CD4-positive, alpha-beta T cell treated with Interleukin-17A for 1 hour (primary cell): ENCODE data around the gene CHID1.
A peak's percentile ranks its signal among the peaks of the same experiment; 100 is the strongest.

Experiments used
- DNase-seq: peaks from one replicate; pipeline ENCODE4 v3.0.0-alpha.2; 2020

CHID1 gene

DNA sequence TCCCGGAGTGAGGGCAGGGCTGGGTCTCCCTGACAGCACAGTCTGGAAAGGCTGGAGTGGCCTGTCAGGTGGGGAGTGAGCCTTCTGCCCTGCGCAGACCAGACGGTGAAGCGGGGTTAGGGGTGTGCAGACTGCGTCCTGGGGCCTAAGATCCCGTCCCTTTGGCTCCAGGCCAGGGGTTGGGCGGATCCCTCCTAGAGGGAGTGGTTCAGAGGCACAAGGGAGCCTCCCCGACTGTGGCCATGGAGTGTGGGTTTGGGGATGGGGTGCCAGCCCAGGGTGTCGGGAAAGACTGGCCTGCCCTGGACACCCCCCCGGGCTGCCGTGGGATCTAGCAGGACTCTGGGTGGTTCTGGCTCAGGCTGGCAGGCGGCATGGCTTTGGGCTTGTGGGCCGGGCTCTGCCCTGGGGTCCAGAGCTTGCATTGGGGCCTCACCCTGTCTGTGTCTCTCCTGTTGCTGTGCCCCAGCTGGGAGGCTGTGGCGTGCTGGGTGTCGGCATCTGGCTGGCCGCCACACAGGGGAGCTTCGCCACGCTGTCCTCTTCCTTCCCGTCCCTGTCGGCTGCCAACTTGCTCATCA, 48.4 kb downstream of the CHID1 start:
- DNase-seq, result no peak

DNA sequence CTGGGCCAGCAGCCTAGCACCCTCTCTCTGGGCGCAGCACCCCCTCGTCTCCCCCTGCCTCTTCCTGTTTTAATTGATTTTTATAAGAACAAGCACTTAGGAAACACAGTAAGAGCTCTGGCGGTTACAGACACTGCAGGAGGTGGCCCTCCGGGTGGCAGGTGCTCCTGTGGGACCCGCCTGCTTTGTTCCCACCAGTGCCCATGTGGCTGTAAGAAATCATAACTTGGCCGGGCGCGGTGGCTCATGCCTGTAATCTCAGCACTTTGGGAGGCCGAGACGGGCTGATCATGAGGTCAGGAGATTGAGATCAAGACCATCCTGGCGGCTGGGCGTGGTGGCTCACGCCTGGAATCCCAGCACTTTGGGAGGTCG, 49.5 kb downstream of the CHID1 start:
- DNase-seq, result no peak

DNA sequence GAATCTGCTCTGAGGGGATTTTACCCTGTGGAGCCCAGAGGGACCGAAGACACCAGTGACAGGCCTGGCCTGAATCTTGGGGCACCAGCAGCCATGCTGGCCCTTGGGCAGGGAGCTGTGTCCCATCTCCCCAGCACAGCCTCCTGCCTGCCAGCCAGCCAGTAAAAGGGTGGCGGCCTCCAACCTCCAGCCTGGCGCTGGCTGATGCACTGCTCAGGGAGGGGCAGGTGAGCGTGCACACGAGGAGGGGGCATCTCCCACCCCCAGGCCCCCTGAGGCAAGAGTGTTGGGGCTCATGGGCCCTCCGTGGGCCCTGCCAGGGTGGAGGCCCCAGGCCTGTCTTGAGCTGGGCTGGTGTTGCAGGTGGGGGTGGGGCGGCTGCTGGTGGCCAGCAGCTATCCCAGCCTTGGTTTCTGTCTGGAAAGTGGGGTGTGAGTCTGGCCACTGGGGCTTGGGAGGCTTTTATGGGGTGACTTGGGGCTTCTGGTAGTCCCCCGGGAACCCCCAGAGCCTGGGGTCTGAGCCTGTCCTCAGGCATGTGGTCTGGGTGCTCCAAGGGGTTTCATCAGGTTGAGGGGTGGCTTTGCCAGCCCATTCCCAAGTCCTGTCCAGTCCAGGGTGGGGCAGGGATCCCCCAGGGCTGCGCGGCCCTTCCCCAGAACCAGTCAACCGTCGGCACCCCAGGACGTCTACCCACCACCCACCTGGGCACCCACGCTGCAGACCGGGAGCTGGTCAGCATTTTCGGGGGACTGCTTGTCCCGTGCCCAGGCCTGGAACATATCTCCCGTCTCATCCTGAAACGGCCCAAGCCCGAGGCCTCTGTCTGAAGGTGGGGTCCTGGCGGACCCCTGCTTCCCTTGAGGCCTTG, 50.1 kb downstream of the CHID1 start:
- DNase-seq, result no peak

DNA sequence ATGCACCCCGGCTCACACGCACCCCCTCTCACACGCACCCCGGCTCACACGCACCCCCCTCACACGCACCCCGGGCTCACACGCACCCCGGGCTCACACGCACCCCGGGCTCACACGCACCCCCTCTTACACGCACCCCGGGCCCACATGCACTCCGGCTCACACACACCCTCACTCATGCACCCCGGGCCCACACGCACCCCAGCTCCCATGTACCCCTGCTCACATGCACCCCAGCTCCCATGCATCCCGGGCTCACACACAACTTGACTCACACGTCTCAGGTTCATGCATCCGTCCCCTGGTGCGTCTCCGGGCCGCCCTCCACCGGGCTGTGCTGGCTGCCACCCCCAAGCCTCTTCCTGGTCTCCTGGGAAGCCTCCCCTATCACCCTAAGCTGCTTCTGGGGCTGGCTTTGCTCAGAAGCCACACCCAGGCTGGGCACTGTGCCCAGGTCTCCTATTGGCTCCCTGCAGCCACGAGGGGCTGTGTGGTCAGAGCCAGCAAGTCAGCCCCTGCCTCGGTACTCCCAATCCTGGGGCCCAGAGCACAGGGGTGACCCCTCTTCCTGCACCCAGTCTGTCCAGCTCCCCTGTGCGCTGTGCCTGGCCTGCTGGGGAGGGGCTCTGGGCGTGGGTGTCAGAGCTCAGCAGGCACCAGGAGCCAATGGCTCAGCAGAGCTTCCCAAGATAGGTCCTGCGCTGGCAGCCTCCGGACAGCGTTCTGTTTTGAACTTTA, 51.0 kb downstream of the CHID1 start:
- DNase-seq, result no peak

DNA sequence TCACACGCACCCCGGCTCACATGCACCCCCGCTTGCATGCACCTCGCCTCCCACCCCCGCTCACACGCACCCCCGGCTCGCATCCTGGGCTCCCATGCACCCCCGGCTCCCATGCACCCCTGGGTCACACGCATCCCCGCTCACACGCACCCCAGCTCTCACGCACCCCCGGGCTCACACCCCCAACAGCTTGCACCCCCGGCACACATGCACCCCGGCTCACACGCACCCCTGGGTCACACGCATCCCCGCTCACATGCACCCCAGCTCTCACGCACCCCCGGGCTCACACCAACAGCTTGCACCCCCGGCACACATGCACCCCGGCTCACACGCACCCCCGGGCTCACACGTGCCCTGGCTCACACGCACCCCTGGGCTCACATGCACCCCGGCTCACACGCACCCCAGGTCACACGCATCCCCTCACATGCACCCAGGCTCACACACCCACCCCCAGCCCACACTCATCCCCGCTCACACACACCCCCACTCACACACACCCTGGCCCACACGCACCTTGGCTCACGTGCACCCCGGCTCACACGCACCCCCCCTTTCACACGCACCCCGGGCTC, 51.8 kb downstream of the CHID1 start:
- DNase-seq, result no peak

- DNase-seq, result no peak
Observed at GRCh38 chr11:858053-858761, 52.4 kb downstream of the CHID1 start.

- DNase-seq, result no peak
Observed at GRCh38 chr11:856397-856796, 54.2 kb downstream of the CHID1 start.

GRCh38 chr11:855796-856195, 54.8 kb downstream of the CHID1 start:
- no peak for DNase-seq

DNA sequence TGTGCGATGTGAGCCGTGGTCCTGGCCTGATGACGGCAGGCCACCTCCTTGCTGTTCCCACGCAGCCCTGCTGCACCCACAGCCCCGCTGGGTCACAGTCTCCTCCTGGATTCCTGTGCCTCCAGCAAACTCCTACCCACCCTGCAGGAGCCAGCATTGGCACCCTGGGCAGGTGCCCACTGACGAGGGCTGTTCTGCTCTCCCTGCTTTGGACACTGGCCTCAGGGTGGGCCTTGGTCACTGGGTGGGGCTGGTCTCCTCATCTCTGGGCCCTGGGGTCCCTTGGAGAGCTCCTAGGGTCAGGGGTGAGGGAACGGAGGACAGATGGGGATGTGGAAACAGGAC, 55.3 kb downstream of the CHID1 start:
- no peak for DNase-seq

DNA sequence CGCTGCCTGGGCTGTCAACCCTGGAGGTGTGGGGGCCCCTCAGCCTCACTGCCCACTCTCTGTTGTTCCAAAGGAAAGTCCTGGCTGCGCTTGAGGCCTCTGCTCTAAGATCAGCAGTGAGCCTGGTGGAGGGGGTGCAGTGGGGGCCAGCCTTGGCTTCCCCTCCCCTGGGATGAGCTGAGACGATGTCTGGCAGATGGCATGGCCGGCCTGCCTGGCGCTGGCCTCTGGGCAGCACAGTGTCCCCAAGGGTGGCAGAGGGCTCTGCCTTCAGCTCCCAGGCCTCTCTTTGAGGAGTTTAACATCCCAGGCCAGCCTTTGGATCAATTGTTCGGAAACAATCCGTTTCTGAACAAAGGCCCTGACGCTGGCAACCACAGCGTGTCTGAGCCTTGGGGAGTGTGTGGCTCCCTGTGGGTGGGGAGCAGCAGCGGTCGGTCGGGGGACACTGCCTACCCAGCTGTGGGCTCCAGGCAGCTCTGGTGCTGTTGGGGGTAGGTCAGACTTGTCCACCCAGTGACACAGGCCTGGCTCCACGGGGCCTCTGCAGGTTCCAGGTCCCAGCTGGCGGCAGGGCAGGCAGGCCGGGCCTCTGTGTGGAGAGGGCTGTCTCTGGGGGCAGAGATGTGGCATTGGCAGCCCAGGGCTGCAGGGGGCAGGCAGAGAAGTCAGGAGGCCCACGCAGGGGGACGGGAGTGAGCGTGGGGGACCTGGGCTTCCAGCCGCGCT, 55.8 kb downstream of the CHID1 start:
- DNase-seq, result no peak

GRCh38 chr11:853682-854448, 56.7 kb downstream of the CHID1 start:
- no peak for DNase-seq

GRCh38 chr11:852762-853161, 57.8 kb downstream of the CHID1 start:
- DNase-seq, result no peak

- DNase-seq, result no peak
Observed at GRCh38 chr11:850775-851763, 59.5 kb downstream of the CHID1 start.

DNA sequence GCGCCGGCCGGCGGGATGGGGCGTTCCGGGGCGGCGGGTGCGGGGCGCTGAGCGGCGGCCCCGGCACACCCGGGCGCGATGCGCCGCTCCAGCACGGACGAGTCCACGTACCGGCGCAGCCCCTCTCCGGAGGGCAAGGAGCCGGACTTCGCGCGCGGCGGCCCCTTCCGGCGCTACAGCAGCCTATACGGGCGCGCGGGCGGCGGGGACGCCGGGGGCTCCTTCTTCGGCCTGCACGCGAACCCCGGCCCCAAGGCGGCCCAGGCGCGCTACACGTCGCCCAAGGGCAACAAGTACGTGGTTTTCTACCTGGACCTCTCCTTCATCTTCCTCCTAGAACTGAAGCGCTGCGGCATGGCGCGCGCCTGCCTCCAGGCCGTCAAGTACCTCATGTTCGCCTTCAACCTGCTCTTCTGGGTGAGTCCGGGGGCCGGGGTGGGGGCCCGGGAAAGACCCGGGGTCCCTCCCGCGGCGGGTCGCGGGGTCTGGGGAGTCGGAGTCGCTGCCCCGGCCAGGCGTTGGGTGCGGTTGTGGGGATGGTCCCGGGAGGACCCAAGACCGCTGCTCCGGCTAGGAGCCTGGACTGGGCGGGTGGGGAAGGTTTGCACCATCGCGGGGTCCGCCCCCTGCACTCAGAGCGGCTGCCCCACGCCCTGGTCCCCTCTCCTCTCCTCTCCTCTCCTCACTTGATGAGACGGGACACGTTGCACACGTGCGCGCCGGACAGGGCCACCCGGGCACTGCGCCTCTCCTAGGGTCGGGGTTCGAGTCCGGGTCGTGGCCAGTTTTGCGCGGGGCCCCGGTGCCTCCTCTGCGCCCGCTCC, 60.4 kb downstream of the CHID1 start:
- no peak for DNase-seq

DNA sequence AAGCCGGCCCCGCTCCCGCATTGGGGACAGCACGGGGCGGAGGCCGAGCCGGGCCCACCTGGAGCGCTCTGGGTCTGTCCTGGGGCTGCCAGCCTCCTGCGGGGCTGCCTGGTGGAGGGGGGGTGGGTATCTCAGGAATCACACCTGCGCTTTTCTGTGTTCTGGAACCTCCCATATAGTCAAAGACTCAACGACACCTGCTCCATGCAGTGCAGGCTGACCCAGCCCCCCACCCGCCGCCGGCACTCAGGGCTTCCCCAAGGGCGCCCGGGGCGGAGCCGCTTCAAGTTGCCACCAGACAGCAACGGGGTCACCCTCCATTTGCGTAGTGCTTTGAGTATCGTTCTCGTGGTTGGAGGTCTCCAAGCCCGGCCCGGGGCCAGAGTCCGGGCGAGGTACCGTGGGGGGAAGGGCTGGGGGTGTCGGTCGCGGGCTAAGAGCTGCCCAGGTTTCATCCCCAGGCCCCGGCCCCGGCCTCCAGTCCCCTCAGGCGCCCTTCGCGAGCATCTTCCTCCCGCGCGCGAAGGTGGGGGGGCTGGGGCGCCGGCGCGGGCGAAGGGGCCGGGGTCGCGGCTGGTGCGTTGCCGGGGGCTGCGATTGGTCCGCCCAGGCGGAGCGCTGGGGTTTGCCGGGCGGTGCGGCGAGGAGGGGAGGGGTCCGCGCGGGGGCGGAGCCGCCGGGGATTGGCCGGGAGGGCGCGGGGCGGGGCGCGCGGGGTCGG, 61.3 kb downstream of the CHID1 start:
- DNase-seq, result peak; percentile 44

DNA sequence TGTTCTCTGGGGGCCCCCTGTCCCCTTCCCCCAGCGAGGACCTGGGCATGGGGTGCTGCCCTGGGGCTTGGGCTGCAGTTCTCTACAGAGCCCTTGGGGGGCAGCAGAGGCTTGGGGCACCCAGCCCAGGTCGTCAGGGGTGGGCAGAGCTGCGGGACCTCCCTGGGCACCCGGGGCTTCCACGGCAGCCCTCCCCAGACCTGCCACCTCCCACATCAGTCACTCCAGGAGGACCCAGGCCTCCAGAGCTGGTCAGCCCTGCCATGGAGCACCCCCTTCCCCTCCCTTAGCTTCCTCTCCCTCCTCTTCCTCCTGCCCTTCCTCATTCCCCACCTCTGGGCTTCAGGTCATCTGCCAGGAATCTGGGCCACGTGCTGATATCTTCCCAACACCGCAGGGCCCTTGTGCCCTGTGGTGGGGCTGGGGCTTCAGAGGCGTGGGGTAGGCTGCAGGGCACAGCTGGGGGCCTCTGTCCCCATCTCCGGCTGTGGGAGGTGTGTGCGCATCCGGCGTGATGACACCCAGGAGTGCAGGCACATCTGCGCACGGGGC, 62.2 kb downstream of the CHID1 start:
- peak; percentile 70 for DNase-seq

DNA sequence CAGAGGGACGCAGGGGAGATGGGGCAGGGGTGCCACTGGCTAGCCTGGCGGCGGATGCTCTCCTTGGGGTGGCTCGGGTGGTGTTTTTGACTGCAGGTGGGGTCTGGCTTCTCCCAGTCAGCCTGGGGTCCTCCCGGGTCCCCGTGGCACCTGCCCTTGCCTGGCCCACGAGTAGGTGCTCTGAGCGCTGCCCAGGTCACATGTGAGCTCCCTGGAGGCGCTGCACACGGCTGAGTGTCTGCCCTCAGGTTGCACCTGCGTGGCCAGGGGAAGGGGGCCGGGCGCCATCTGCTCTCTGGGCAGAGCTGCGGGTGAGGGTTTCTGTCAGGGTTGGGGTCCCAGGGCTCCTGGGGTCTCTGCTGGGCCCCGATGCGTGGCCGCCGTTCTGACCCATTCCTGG, 62.7 kb downstream of the CHID1 start:
- no peak for DNase-seq

GRCh38 chr11:846496-847098, 64.0 kb downstream of the CHID1 start:
- DNase-seq, result no peak
